Motor neuron (in vitro differentiated cells): ENCODE results near the gene RDH13. TPM values are rescaled to one million over a fixed set of nuclear protein-coding genes. Genes with fewer than 3 reads are reported as not detected.

Experiments used
- ATAC-seq, 8 experiments: fragments of 200-7000 bp; cut with Tn5 transposase; replicated peaks in 6 of 8; 2 replicates each; pipeline ENCODE4 v1.8.0; 2021; ENCODE audit warnings: mild to moderate bottlenecking in 8 of 8, moderate library complexity in 8 of 8
- H3K27ac ChIP-seq, 2 donors: fragments of 250-450 bp; sonication (Bioruptor Pico); 2 replicates each; pipeline ENCODE4 v1.9.0; 2021; ENCODE audit warnings: antibody characterized with exemption in 2 of 2, mild to moderate bottlenecking in 2 of 2, moderate library complexity in 1 of 2
- H3K4me1 ChIP-seq, 2 donors: fragments of 250-450 bp; sonication (Bioruptor Pico); replicated peaks in 1 of 2; 2 replicates each; pipeline ENCODE4 v1.6.1; 2021; ENCODE audit warnings: antibody characterized with exemption in 2 of 2, mild to moderate bottlenecking in 2 of 2, moderate library complexity in 1 of 2
- H3K4me3 ChIP-seq, 5 donors: fragments of 250-450 bp; sonication (Bioruptor Pico); 2 replicates each; pipeline ENCODE4 v1.9.0; 2021; ENCODE audit warnings: antibody characterized with exemption in 5 of 5, mild to moderate bottlenecking in 5 of 5, moderate library complexity in 4 of 5
- WGBS, 10 experiments: fragments of 450-650 bp; shearing (Covaris generic); methylation state at CpG; one replicate each; pipeline ENCODE4 v1.0.0; 2022; 5-methylcytosine and 5-hydroxymethylcytosine counted together
- in situ Hi-C, 9 experiments: fragments of 400-800 bp; cut with MboI; loops; one replicate each; pipeline ENCODE4 v1.15.0; 2021; ENCODE audit warnings: low sequenced_read_pairs in 9 of 9, low pct_unique_long_range_greater_than_20kb in 2 of 9; ENCODE audit not compliant: unreplicated experiment in 9 of 9
- total RNA-seq, 8 experiments: library from RNA; unstranded; fragments of 300-600 nt; gene quantifications; 2 replicates each; pipeline versions ENCODE4 v1.2.3 to v1.2.4, GENCODE V29; 2022

RDH13 gene
- total RNA-seq, 8 experiments from 2014 or later, result 7.9 to 24.3 (median 14.1) TPM

GRCh38 chr19:55088021-55088451, 25.1 kb upstream of the RDH13 start:
- Histone ChIP-seq H3K27ac (peak overlapping the region; percentile 63 to 70), H3K4me3 (peak overlapping the region; percentile 42 to 56 (median 43)), H3K4me1 (peaks cover 16 to 23% of the 10 kb centered on the region in 2 donors)
- WGBS, 10 experiments, result 46 to 83% (median 77%) methylated on average over 1 to 11 of the region's 12 CpGs; no CpG with 5 or more reads in 1 of the 10 experiments
- in situ Hi-C loops, result no loop called here
- no peak for ATAC-seq

DNA sequence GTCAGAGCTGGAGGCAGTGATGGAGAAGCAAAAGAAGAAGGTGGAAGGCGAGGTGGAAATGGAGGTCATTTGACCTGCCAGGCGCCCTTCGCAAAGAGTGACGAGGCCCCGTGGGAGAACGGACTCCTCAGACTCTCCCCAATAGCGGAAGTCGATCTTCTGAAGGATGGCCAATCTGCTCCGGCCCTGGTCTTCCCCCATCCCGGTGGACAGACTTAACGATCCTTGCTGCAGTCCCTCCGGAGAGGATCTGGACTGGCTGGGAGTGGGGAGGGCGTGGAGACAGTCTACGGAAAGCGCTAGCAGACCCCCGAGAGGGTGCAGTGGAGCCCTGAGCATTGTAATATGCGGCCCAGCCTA, 24.6 kb upstream of the RDH13 start:
- peak overlapping the region; percentile 42 to 56 (median 43) for H3K4me3 ChIP-seq
- 0 to 50% (median 12%) methylated on average over 1 to 8 of the region's 17 CpGs; no CpG with 5 or more reads in 4 of the 10 experiments for WGBS, 10 experiments
- peak in 7 of 8 experiments; percentile 4 to 35 (median 24) for ATAC-seq
- in situ Hi-C loops, result no loop called here
- H3K4me1 ChIP-seq, result peaks cover 16 to 23% of the 10 kb centered on the region in 2 donors
- peak overlapping the region; percentile 63 to 70 for H3K27ac ChIP-seq

- in situ Hi-C loops, result no loop called here
- H3K27ac ChIP-seq, result peak overlapping the region; percentile 63 to 70
- peak overlapping the region; percentile 42 to 56 (median 43) for H3K4me3 ChIP-seq
- peaks cover 16 to 23% of the 10 kb centered on the region in 2 donors for H3K4me1 ChIP-seq
- ATAC-seq, result peak; percentile 80 to 91 (median 88)
- WGBS, 10 experiments, result 0 to 1% (median 0%) methylated on average over 5 to 31 of the region's 74 CpGs; no CpG with 5 or more reads in 5 of the 10 experiments
These were observed 24.0 kb upstream of the RDH13 start for GRCh38 chr19:55086730-55087541.

DNA sequence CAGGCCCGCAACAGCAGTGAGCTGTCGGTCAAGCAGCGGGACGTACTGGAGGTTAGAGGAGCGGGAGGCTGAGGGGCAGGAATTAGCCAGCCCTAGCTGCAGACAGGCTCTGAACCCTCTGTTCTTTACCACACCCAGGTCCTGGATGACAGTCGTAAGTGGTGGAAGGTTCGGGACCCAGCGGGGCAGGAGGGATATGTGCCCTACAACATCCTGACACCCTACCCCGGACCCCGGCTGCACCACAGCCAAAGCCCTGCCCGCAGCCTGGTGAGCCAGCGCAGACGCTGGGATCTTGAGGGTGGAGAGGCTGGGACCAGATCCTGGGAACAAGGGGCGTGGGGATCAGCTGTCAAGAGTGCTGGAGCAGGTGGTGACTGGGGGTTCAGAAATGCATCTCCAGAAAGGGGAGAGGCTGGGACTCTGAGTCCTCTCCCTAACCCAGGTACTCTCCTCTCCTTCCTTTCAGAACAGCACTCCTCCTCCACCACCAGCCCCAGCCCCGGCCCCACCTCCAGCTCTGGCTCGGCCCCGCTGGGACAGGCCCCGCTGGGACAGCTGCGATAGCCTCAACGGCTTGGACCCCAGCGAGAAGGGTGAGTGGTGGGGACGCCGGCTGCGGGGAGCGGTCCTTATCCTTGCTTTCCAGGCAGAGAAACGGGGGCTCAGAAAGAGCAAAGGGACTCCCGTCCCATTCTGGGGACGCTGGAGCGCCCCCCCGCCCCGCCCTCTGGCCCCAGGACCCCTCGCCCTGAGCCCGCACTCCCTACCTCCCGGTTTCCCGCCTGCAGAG, 23.2 kb upstream of the RDH13 start:
- Histone ChIP-seq H3K4me1 (peaks cover 16 to 23% of the 10 kb centered on the region in 2 donors), H3K4me3 (peak overlapping the region; percentile 42 to 56 (median 43)), H3K27ac (peak overlapping the region in 1 of 2 donors; percentile 47)
- WGBS, 10 experiments, result 20 to 92% (median 39%) methylated on average over 1 to 9 of the region's 35 CpGs; no CpG with 5 or more reads in 5 of the 10 experiments
- no peak for ATAC-seq
- in situ Hi-C loops, result no loop called here

DNA sequence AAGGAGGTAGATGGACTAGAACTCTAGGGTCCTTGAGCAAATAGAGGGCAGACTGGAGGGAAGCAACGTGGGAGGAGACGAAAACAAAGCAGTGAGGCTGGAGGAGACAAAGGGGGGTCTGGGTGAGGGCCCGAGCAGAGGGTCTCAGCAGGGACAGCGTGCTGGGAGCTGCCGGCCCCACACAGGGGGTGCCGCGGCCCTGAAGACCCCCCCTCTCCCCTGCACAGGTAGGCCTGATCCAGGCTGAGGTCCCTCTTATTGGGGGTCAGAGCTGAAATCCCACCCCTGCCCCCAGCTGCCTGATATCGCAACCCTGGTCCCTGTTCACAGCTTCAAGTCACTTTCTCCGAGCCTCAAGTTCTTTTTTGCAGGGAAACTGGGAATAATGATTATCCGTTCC, 21.5 kb upstream of the RDH13 start:
- 60 to 90% (median 75%) methylated on average over 1 to 5 of the region's 10 CpGs; no CpG with 5 or more reads in 3 of the 10 experiments for WGBS, 10 experiments
- Histone ChIP-seq H3K4me3 (no peak overlapping the region), H3K4me1 (peaks cover 16 to 23% of the 10 kb centered on the region in 2 donors), H3K27ac (no peak overlapping the region)
- ATAC-seq, result no peak
- in situ Hi-C loops, result no loop called here

DNA sequence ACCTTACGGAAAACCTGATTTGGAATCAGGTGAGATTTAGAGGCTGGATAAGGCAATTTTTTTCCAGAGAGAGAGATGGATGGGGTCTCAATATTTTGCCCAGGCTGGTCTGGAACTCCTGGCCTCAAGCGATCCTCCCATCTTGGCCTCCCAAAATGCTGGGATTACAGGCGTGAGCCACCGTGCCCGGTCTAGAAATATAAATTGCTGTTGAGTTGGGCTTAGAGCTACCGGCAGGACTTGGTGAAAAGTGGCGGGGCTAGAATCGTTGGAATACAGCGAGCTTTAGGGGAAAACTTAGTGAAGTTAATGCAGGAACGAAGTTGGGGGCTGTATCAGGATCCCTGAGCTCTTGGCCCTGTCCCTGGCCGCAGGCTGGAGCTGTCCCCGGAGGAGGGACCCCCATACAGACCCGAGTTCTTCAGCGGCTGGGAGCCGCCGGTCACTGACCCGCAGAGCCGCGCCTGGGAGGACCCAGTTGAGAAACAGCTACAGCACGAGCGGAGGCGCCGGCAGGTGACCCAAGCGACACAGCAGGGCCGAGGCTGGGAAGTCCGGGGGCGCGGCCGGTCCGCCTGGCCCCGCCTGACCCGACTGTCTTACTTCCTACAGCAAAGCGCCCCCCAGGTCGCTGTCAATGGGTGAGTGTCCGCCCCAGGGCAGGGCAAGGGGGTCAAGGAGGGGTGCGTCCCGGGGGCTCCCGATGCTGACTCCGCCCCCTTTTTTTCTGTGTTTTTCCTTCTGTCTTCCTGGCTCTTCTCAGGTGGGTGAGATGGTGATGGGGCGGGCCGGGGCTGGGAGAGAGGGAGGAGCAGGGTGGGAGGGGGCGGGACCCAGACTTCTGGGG, 20.3 kb upstream of the RDH13 start:
- WGBS, 10 experiments, result 18 to 48% (median 41%) methylated on average over 3 to 8 of the region's 42 CpGs; no CpG with 5 or more reads in 6 of the 10 experiments
- peak overlapping the region in 2 of 5 donors; percentile 2 to 51 for H3K4me3 ChIP-seq
- ATAC-seq, result no peak
- in situ Hi-C loops, result no loop called here
- H3K27ac ChIP-seq, result no peak overlapping the region
- peaks cover 8 to 16% of the 10 kb centered on the region in 2 donors for H3K4me1 ChIP-seq

DNA sequence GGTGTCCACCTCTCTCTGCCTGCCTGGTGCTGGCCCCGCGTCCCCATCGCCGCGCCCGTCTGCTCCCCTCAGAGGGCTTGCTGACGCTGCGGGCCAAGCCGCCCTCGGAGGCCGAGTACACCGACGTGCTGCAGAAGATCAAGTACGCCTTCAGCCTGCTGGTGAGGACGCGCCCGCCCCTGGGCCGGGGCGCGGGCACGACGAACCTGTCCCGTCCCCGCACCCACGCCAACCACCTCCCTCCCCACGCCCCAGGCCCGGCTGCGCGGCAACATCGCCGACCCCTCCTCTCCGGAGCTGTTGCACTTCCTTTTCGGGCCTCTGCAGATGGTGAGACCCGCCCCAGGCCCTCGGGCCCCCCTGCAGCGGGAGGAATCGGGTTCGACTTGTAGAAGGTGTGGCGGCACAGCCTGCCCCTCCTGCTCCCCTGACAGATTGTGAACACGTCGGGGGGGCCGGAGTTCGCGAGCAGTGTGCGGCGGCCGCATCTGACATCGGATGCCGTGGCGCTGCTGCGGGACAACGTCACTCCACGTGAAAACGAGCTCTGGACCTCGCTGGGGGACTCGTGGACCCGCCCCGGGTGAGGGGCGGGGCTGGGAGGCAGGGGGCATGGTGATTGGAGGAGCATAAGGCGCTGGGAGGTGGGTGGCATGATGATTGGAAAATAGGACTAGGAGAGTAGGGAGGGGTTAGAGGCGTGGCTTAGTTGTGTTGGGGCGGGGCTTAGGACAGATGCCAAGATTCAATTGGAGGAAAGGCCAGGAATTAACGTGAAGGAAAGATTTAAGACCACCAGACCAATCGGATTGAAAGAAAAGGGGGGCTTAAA, 19.3 kb upstream of the RDH13 start:
- WGBS, 10 experiments, result 10 to 40% methylated on average over 1 to 4 of the region's 64 CpGs; no CpG with 5 or more reads in 8 of the 10 experiments
- H3K4me1 ChIP-seq, result peaks cover 4 to 8% of the 10 kb centered on the region in 2 donors
- in situ Hi-C loops, result no loop called here
- peak overlapping the region; percentile 30 to 65 (median 38) for H3K4me3 ChIP-seq
- peak overlapping the region; percentile 82 to 86 for H3K27ac ChIP-seq
- ATAC-seq, result peak in 5 of 8 experiments; percentile 0 to 57 (median 46)

GRCh38 chr19:55081770-55082019, 18.7 kb upstream of the RDH13 start:
- in situ Hi-C loops, result no loop called here
- WGBS, 10 experiments, result no CpG with 5 or more reads among the region's 22 CpGs
- peaks cover 4 to 8% of the 10 kb centered on the region in 2 donors for H3K4me1 ChIP-seq
- H3K27ac ChIP-seq, result peak overlapping the region; percentile 82 to 86
- H3K4me3 ChIP-seq, result peak overlapping the region; percentile 30 to 65 (median 38)
- peak in 1 of 8 experiments; percentile 2 for ATAC-seq

- H3K27ac ChIP-seq, result peak overlapping the region in 1 of 2 donors; percentile 86
- in situ Hi-C loops, result no loop called here
- H3K4me1 ChIP-seq, result peaks cover 3 to 6% of the 10 kb centered on the region in 2 donors
- peak; percentile 24 to 74 (median 65) for ATAC-seq
- WGBS, 10 experiments, result 0 to 5% (median 0%) methylated on average over 1 to 9 of the region's 60 CpGs; no CpG with 5 or more reads in 6 of the 10 experiments
- H3K4me3 ChIP-seq, result peak overlapping the region; percentile 30 to 65 (median 38)
These were observed 18.2 kb upstream of the RDH13 start for GRCh38 chr19:55080968-55081769.

GRCh38 chr19:55080121-55080967, 17.4 kb upstream of the RDH13 start:
- ATAC-seq, result peak; percentile 55 to 76 (median 62)
- H3K4me1 ChIP-seq, result no peaks in the 10 kb centered on the region
- in situ Hi-C loops, result no loop called here
- peak overlapping the region in 1 of 2 donors; percentile 63 for H3K27ac ChIP-seq
- WGBS, 10 experiments, result 0 to 7% (median 4%) methylated on average over 4 to 20 of the region's 55 CpGs; no CpG with 5 or more reads in 7 of the 10 experiments
- H3K4me3 ChIP-seq, result peak overlapping the region in 4 of 5 donors; percentile 35 to 65 (median 44)
